ENCODE data around the gene ZBTB5. TPM values are rescaled to one million over a fixed set of nuclear protein-coding genes. Genes with fewer than 3 reads are reported as not detected.

The ZBTB5 gene
- total and polyA plus RNA-seq, 2 of the 4 experiments (the other 2 are of a cell fraction): 6.3 to 9.1 TPM

DNA sequence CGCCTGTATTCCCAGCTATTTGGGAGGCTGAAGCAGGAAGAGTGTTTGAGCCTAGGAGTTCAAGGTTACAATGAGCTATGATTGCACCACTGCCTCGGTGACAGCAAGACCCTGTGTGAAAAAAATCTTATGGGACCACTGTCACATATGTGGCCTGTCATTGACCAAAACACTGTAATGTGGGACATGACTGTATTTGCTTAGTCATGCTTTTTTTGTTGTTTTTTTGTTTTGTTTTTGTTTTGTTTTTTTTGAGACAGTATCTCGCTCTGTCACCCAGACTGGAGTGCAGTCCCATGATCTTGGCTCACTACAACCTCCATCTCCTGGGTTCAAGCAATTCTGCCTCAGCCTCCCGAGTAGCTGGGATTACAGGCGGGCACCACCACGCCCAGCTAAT, 34.0 kb upstream of the ZBTB5 start:
- BruUV-seq (replicated peaks): no TSS peak
- H4K91ac ChIP-seq (ENCODE audit: insufficient read depth, low read depth, low read length): no peak overlapping the region
- H3K27ac ChIP-seq (ENCODE audit: insufficient read depth, low read length): no peak overlapping the region
- no peak overlapping the region for H3K4me3 ChIP-seq (ENCODE audit: insufficient read depth, low read depth, low read length)
- ChIA-PET CTCF (no interaction called here), POLR2A (ENCODE audit: unreplicated experiment) (no interaction called here)
- no peak overlapping the region for H3K4ac ChIP-seq (ENCODE audit: low read depth, low read length)
- intact Hi-C loops (cut with micrococcal nuclease): no loop called here
- 100% methylated on average over 2 of the region's 6 CpGs; no CpG with 5 or more reads in 1 of the 2 experiments for WGBS, 2 experiments (ENCODE audit: extremely low coverage in 2 of 2, insufficient read length in 1 of 2)
- no peak overlapping the region for H3K9ac ChIP-seq (ENCODE audit: low read depth, low read length)
- no peak overlapping the region for H3K14ac ChIP-seq (replicated peaks; ENCODE audit: low read depth, low read length)
- no peak overlapping the region for H3K18ac ChIP-seq (ENCODE audit: low read depth, low read length)
- dilution Hi-C loops (cut with HindIII; ENCODE audit: low sequenced_read_pairs, unreplicated experiment): no loop called here
- no peak overlapping the region for H2AK9ac ChIP-seq (replicated peaks; ENCODE audit: low read depth, low read length, poor library complexity)
- H2BK15ac ChIP-seq (ENCODE audit: low read depth, low read length): no peak overlapping the region
- H2AFZ ChIP-seq (replicated peaks; ENCODE audit: low read length, poor library complexity): no peak overlapping the region
- no peak overlapping the region for H4K8ac ChIP-seq (ENCODE audit: low read depth in 2 of 2, low read length in 2 of 2)
- no peaks in the 10 kb centered on the region; the same call in 1 of the 2 replicates for H4K20me1 ChIP-seq (ENCODE audit: insufficient read depth, low read length)
- no peaks in the 10 kb centered on the region for H3K9me3 ChIP-seq (ENCODE audit: control insufficient read depth, insufficient read depth, low read length)
- TF ChIP-seq, protein P1, sequence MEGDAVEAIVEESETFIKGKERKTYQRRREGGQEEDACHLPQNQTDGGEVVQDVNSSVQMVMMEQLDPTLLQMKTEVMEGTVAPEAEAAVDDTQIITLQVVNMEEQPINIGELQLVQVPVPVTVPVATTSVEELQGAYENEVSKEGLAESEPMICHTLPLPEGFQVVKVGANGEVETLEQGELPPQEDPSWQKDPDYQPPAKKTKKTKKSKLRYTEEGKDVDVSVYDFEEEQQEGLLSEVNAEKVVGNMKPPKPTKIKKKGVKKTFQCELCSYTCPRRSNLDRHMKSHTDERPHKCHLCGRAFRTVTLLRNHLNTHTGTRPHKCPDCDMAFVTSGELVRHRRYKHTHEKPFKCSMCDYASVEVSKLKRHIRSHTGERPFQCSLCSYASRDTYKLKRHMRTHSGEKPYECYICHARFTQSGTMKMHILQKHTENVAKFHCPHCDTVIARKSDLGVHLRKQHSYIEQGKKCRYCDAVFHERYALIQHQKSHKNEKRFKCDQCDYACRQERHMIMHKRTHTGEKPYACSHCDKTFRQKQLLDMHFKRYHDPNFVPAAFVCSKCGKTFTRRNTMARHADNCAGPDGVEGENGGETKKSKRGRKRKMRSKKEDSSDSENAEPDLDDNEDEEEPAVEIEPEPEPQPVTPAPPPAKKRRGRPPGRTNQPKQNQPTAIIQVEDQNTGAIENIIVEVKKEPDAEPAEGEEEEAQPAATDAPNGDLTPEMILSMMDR (conservative IDR thresholded peaks at IDR 0.05; ENCODE audit: low read depth, low read length): no peak
- TF ChIP-seq MAFK (IDR thresholded peaks at IDR 0.05; ENCODE audit: low read depth, low read length) (peak; percentile 74), NFE2L2 (IDR thresholded peaks at IDR 0.05; ENCODE audit: low read depth, low read length) (peak; percentile 88), CEBPB (IDR thresholded peaks at IDR 0.05; ENCODE audit: low read depth, low read length) (no peak)
- H3K79me1 ChIP-seq (ENCODE audit: low read depth in 1 of 2, low read length in 2 of 2): peaks cover 8 to 9% of the 10 kb centered on the region in 2 experiments; a peak in 3 of 4 replicates
- H4K5ac ChIP-seq (ENCODE audit: low read depth, low read length): no peak overlapping the region
- ATAC-seq (ENCODE audit: low read depth) (no peak), DNase-seq (no peak)
- H2AK5ac ChIP-seq (ENCODE audit: low read depth, low read length): no peak overlapping the region
- in situ Hi-C loops (cut with MboI; ENCODE audit: low sequenced_read_pairs): loop anchor here (25.0 kb wide), 2 partner anchors 563 to 863 kb away; partner anchors contain the start of gene SHB
- no peaks in the 10 kb centered on the region for H3K4me1 ChIP-seq (ENCODE audit: control insufficient read depth, insufficient read depth, low read length)
- no peaks in the 10 kb centered on the region for H3K27me3 ChIP-seq (ENCODE audit: control insufficient read depth, insufficient read depth, low read length)
- H3K36me3 ChIP-seq (ENCODE audit: control insufficient read depth, insufficient read depth, low read length): peaks cover 70% of the 10 kb centered on the region
- no peak overlapping the region for H3K56ac ChIP-seq (ENCODE audit: extremely low read depth, insufficient read depth, low read length)
- H3K23ac ChIP-seq (ENCODE audit: low read depth, low read length): no peak overlapping the region
- no peak overlapping the region for H2BK5ac ChIP-seq (ENCODE audit: low read depth, low read length, poor library complexity, severe bottlenecking)
- H2BK120ac ChIP-seq (ENCODE audit: low read depth, low read length): no peak overlapping the region
- H2BK20ac ChIP-seq (ENCODE audit: low read depth, low read length): no peak overlapping the region
- no peaks in the 10 kb centered on the region for H3K9me1 ChIP-seq (ENCODE audit: insufficient read depth, low read length)
- no peak overlapping the region for H3K4me2 ChIP-seq (ENCODE audit: low read depth, low read length)

Measured in IMR-90 (cell line).